ENCODE data around the gene RANBP9.

The RANBP9 gene

GRCh38 chr6:13615792-13616120 lies 95.9 kb downstream of the RANBP9 start:
- TF ChIP-seq ZFX (IDR thresholded peaks at IDR 0.05; ENCODE audit: borderline replicate concordance) (no peak), CTCF (IDR thresholded peaks at IDR 0.05) (no peak)
- H3K27ac ChIP-seq = peak overlapping the region; percentile 88

- H3K27ac ChIP-seq = peak within 1 kb of the TSS; percentile 88
- TF ChIP-seq CTCF (IDR thresholded peaks at IDR 0.05) (peak; percentile 91), ZFX (IDR thresholded peaks at IDR 0.05; ENCODE audit: borderline replicate concordance) (no peak)
These were observed 96.5 kb downstream of the RANBP9 start, which contains the start of gene NOL7 for GRCh38 chr6:13614926-13615791. Gene NOL7 (plus strand): TSS chr6:13615335. CDS start chr6:13615359, 24 bp downstream.

GRCh38 chr6:13614126-13614925 lies 97.3 kb downstream of the RANBP9 start:
- peak overlapping the region; percentile 88 for H3K27ac ChIP-seq
- no peak for TF ChIP-seq ZFX (IDR thresholded peaks at IDR 0.05; ENCODE audit: borderline replicate concordance)

GRCh38 chr6:13613029-13613594 lies 98.5 kb downstream of the RANBP9 start:
- no peak overlapping the region for H3K27ac ChIP-seq

GRCh38 chr6:13611715-13612114 lies 99.9 kb downstream of the RANBP9 start:
- H3K27ac ChIP-seq = no peak overlapping the region
- TF ChIP-seq ZFX (IDR thresholded peaks at IDR 0.05; ENCODE audit: borderline replicate concordance) (no peak), CTCF (IDR thresholded peaks at IDR 0.05) (no peak)

More at GRCh38 chr6:13613029-13613594, 98.5 kb downstream of the RANBP9 start:
- TF ChIP-seq ZFX (IDR thresholded peaks at IDR 0.05; ENCODE audit: borderline replicate concordance) (no peak), CTCF (IDR thresholded peaks at IDR 0.05) (no peak)

- TF ChIP-seq CTCF (IDR thresholded peaks at IDR 0.05) (no peak), ZFX (IDR thresholded peaks at IDR 0.05; ENCODE audit: borderline replicate concordance) (no peak)
- no peak overlapping the region for H3K27ac ChIP-seq
These were observed 106.0 kb downstream of the RANBP9 start for GRCh38 chr6:13605634-13606033.

- TF ChIP-seq CTCF (IDR thresholded peaks at IDR 0.05) (no peak), ZFX (IDR thresholded peaks at IDR 0.05; ENCODE audit: borderline replicate concordance) (no peak)
These were observed 106.9 kb downstream of the RANBP9 start for GRCh38 chr6:13604546-13605416.

More at GRCh38 chr6:13604546-13605416, 106.9 kb downstream of the RANBP9 start:
- H3K27ac ChIP-seq = no peak overlapping the region

Data from 22Rv1 (cell line).